ENCODE data around the gene PCNX2.

GRCh38 chr1:233088613-233089012, 206.9 kb downstream of the PCNX2 start:
- TF ChIP-seq CTCF (IDR thresholded peaks at IDR 0.05 in 2 of 3, conservative IDR thresholded peaks at IDR 0.05 in 1 of 3; ENCODE audit: borderline replicate concordance in 1 of 3, insufficient read depth in 1 of 3, low read depth in 2 of 3, low read length in 2 of 3) (no peak), ELF1 (IDR thresholded peaks at IDR 0.05; ENCODE audit: borderline replicate concordance, low read depth) (no peak), EZH2 (IDR thresholded peaks at IDR 0.05) (no peak), SIN3A (IDR thresholded peaks at IDR 0.05; ENCODE audit: low read depth) (no peak), POLR2A (IDR thresholded peaks at IDR 0.05; ENCODE audit: borderline replicate concordance, extremely low read depth, insufficient read depth, insufficient read length) (no peak), POLR2AphosphoS5 (IDR thresholded peaks at IDR 0.05; ENCODE audit: low read depth, low read length) (no peak), ZFX (IDR thresholded peaks at IDR 0.05) (no peak), ZNF274 (IDR thresholded peaks at IDR 0.05; ENCODE audit: low read depth, low read length) (no peak), SRF (IDR thresholded peaks at IDR 0.05; ENCODE audit: low read depth) (no peak)
- TF ChIP-seq, protein P1, sequence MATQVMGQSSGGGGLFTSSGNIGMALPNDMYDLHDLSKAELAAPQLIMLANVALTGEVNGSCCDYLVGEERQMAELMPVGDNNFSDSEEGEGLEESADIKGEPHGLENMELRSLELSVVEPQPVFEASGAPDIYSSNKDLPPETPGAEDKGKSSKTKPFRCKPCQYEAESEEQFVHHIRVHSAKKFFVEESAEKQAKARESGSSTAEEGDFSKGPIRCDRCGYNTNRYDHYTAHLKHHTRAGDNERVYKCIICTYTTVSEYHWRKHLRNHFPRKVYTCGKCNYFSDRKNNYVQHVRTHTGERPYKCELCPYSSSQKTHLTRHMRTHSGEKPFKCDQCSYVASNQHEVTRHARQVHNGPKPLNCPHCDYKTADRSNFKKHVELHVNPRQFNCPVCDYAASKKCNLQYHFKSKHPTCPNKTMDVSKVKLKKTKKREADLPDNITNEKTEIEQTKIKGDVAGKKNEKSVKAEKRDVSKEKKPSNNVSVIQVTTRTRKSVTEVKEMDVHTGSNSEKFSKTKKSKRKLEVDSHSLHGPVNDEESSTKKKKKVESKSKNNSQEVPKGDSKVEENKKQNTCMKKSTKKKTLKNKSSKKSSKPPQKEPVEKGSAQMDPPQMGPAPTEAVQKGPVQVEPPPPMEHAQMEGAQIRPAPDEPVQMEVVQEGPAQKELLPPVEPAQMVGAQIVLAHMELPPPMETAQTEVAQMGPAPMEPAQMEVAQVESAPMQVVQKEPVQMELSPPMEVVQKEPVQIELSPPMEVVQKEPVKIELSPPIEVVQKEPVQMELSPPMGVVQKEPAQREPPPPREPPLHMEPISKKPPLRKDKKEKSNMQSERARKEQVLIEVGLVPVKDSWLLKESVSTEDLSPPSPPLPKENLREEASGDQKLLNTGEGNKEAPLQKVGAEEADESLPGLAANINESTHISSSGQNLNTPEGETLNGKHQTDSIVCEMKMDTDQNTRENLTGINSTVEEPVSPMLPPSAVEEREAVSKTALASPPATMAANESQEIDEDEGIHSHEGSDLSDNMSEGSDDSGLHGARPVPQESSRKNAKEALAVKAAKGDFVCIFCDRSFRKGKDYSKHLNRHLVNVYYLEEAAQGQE (IDR thresholded peaks at IDR 0.05; ENCODE audit: low read depth) = no peak

Data from HCT116 (cell line).